ENCODE measurements around the gene EIF4E3.

The EIF4E3 gene

GRCh38 chr3:71759401-71759800, 34.2 kb upstream of the EIF4E3 start:
- H3K9me3 ChIP-seq (ENCODE audit: severe bottlenecking): no peaks in the 10 kb centered on the region
- H3K36me3 ChIP-seq: no peaks in the 10 kb centered on the region
- TF ChIP-seq, protein P1, sequence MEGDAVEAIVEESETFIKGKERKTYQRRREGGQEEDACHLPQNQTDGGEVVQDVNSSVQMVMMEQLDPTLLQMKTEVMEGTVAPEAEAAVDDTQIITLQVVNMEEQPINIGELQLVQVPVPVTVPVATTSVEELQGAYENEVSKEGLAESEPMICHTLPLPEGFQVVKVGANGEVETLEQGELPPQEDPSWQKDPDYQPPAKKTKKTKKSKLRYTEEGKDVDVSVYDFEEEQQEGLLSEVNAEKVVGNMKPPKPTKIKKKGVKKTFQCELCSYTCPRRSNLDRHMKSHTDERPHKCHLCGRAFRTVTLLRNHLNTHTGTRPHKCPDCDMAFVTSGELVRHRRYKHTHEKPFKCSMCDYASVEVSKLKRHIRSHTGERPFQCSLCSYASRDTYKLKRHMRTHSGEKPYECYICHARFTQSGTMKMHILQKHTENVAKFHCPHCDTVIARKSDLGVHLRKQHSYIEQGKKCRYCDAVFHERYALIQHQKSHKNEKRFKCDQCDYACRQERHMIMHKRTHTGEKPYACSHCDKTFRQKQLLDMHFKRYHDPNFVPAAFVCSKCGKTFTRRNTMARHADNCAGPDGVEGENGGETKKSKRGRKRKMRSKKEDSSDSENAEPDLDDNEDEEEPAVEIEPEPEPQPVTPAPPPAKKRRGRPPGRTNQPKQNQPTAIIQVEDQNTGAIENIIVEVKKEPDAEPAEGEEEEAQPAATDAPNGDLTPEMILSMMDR (IDR thresholded peaks at IDR 0.05; ENCODE audit: low read depth, low read length): no peak
- no peaks in the 10 kb centered on the region for H3K27me3 ChIP-seq (ENCODE audit: insufficient read depth, low read depth, severe bottlenecking)
- H3K4me3 ChIP-seq (ENCODE audit: low read depth, low read length): no peak overlapping the region
- DNase-seq: no peak
- H3K27ac ChIP-seq: no peak overlapping the region

DNA sequence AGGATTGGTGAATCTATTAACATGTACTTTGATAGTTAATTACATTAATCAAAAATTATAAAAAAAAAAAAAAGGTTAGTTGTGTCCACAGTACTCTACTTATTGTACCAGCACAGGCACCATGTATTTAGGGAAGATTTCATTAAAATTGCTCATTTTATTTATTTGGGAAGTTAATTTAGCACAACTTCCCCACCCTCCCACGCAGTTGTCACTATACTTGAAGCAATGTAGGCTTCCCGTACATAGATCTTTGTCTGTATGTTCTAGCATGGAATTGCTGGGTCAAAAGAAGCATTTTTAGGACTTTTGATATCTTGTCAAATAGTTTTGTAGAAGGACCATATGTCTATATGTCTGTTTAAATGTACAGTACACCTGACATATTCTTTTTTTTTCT, 32.9 kb upstream of the EIF4E3 start:
- Histone ChIP-seq H3K4me3 (ENCODE audit: low read depth, low read length) (no peak overlapping the region), H3K27me3 (ENCODE audit: insufficient read depth, low read depth, severe bottlenecking) (no peaks in the 10 kb centered on the region), H3K27ac (no peak overlapping the region), H3K36me3 (no peaks in the 10 kb centered on the region), H3K9me3 (ENCODE audit: severe bottlenecking) (no peaks in the 10 kb centered on the region)
- TF ChIP-seq, protein P1 (IDR thresholded peaks at IDR 0.05; ENCODE audit: low read depth, low read length): no peak
- no peak for DNase-seq

GRCh38 chr3:71754610-71755253, 29.5 kb upstream of the EIF4E3 start:
- H3K27me3 ChIP-seq (ENCODE audit: insufficient read depth, low read depth, severe bottlenecking): no peaks in the 10 kb centered on the region
- H3K4me3 ChIP-seq (ENCODE audit: low read depth, low read length): no peak overlapping the region; the same call in 1 of the 2 replicates
- H3K9me3 ChIP-seq (ENCODE audit: severe bottlenecking): no peaks in the 10 kb centered on the region
- H3K36me3 ChIP-seq: no peaks in the 10 kb centered on the region
- no peak overlapping the region; the same call in 1 of the 2 replicates for H3K27ac ChIP-seq
- no peak for DNase-seq
- TF ChIP-seq, protein P1 (IDR thresholded peaks at IDR 0.05; ENCODE audit: low read depth, low read length): no peak

DNA sequence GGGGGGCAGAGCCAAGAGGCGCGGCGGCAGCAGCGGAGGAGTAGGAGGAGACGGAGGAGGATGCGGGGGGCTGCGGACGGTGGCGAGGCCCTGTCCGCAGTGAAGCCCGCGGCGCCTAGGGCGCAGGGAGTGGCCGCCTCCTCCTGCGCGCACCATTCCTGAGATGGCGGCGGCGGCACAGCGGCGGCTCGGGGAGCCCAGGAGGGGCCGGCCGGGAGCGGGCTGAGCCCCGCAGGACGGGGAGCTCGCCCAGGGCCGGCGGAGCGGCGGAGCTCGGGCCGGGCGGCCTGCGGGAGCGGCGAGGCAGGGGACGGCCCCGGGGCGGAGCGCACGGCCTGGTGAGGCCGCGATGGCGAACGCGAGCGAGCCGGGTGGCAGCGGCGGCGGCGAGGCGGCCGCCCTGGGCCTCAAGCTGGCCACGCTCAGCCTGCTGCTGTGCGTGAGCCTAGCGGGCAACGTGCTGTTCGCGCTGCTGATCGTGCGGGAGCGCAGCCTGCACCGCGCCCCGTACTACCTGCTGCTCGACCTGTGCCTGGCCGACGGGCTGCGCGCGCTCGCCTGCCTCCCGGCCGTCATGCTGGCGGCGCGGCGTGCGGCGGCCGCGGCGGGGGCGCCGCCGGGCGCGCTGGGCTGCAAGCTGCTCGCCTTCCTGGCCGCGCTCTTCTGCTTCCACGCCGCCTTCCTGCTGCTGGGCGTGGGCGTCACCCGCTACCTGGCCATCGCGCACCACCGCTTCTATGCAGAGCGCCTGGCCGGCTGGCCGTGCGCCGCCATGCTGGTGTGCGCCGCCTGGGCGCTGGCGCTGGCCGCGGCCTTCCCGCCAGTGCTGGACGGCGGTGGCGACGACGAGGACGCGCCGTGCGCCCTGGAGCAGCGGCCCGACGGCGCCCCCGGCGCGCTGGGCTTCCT, 28.8 kb upstream of the EIF4E3 start, which contains the start of gene GPR27:
Gene GPR27, plus strand, starts transcription at position 155 of the 909 bp plus-strand sequence. Its CDS starts 195 bp downstream, at position 350.
- no peaks in the 10 kb centered on the region for H3K9me3 ChIP-seq (ENCODE audit: severe bottlenecking)
- peak; percentile 39 for DNase-seq
- TF ChIP-seq, protein P1 (IDR thresholded peaks at IDR 0.05; ENCODE audit: low read depth, low read length): no peak
- H3K27ac ChIP-seq: peak within 1 kb of the TSS; percentile 66
- H3K36me3 ChIP-seq: no peaks in the 10 kb centered on the region
- peak within 1 kb of the TSS; percentile 53 for H3K4me3 ChIP-seq (ENCODE audit: low read depth, low read length)
- H3K27me3 ChIP-seq (ENCODE audit: insufficient read depth, low read depth, severe bottlenecking): no peaks in the 10 kb centered on the region

GRCh38 chr3:71752831-71753700, 27.9 kb upstream of the EIF4E3 start:
- Histone ChIP-seq H3K27ac (no peak overlapping the region), H3K9me3 (ENCODE audit: severe bottlenecking) (no peaks in the 10 kb centered on the region), H3K4me3 (ENCODE audit: low read depth, low read length) (peak overlapping the region; percentile 53), H3K36me3 (no peaks in the 10 kb centered on the region), H3K27me3 (ENCODE audit: insufficient read depth, low read depth, severe bottlenecking) (no peaks in the 10 kb centered on the region)
- peak; percentile 19 for DNase-seq
- TF ChIP-seq, protein P1 (IDR thresholded peaks at IDR 0.05; ENCODE audit: low read depth, low read length): 0 out of 2 replicates have a peak, but pooled peaks have one; percentile 7

Measured in WERI-Rb-1 (cell line).